ENCODE data around the gene MATN1.

DNA sequence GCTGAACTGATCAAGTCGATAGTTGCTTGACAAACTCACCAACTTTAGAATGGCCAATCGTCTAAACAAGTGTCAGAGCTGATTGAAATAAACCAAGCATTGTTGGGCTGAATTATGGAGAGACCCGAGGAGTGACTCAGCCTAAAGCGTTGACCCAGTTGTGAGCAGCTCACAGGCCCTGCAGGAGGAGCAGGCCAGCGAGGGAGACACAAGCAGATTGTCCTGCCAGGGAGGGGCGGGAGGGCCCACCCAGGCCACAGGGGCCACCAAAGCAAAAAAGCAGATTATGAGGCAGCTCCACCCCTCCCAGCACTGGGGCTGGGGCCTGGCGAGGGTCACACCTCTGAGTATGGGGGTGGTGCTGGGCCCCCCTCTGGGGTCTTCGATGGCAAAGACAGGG is 10.1 kb upstream of the MATN1 start:
- TF ChIP-seq, protein P1, sequence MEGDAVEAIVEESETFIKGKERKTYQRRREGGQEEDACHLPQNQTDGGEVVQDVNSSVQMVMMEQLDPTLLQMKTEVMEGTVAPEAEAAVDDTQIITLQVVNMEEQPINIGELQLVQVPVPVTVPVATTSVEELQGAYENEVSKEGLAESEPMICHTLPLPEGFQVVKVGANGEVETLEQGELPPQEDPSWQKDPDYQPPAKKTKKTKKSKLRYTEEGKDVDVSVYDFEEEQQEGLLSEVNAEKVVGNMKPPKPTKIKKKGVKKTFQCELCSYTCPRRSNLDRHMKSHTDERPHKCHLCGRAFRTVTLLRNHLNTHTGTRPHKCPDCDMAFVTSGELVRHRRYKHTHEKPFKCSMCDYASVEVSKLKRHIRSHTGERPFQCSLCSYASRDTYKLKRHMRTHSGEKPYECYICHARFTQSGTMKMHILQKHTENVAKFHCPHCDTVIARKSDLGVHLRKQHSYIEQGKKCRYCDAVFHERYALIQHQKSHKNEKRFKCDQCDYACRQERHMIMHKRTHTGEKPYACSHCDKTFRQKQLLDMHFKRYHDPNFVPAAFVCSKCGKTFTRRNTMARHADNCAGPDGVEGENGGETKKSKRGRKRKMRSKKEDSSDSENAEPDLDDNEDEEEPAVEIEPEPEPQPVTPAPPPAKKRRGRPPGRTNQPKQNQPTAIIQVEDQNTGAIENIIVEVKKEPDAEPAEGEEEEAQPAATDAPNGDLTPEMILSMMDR (conservative IDR thresholded peaks at IDR 0.05; ENCODE audit: low read length) = no peak
- no peak for TF ChIP-seq EZH2phosphoT487 (IDR thresholded peaks at IDR 0.05; ENCODE audit: borderline replicate concordance, low read depth, low read length)

Data from OCI-LY7 (cell line).